Stimulated activated naive CD8-positive, alpha-beta T cell treated with anti-CD3 and anti-CD28 coated beads, Interleukin-15, Interleukin-2, amounts not matched to agents 100 U/mL and 50 U/mL, for 24 hours (primary cell): ENCODE data around the gene PRKCH.

Experiments
- ATAC-seq: fragments of 150-1000 bp; cut with Tn5 transposase; one replicate; pipeline ENCODE4 v1.10.0; 2021
- DNase-seq: peaks from one replicate; pipeline ENCODE4 v3.0.0; 2021

PRKCH gene

DNA sequence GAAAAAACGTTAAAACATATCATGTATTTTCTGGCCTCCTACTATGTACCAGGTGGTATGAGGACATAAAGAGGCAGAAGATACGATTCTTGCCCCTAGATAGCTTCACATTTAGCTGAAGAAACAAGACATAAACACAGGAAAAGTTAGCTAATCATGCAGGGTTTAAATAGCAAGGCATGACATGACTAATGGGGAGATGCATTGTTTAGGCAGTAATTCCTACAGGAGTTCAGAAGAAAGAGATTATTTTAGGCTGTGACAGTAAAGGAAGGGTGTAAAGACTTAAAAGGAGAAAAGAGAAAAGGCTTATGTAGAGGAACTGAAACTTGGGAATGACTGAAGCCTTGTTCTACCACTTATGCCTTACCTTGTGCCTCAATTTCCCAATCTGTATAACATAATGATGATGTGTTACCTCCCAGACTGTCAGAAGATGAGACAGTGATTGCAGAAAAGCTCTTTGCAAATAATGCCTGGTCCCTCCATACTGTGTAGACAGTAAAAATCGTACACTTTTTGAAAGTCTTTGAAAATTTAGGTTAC is 44.4 kb downstream of the PRKCH start:
- ATAC-seq: no peak
- DNase-seq: no peak

DNA sequence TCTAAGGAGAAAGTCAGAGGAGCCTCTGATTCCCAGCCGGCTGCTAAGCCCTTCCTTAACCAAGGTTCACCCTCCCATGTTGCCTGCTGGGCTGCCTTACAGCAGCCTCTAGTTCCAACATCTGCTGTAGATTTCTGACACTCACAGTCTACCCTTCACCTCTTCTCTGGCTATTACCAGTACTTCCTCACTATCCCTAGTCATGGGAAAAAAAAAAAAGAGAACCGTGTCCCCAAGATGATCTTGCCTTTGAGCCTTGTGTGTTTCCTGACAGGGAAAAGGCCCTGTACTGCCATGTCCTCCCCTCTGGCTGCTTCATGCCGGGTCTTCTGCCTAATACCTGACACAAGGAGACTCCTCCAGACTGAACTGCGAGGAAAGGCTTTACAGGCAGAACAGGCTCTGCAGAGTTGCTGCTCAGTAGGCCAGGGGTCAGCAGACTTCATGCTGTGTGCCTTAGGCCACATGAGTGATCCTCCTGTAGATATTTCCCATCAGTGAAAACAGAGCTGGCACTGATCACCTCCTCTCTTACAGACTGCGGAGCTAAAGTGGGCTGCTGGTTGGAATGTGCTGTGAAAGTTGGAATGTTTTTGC is 46.8 kb downstream of the PRKCH start:
- DNase-seq (no peak), ATAC-seq (no peak)

DNA sequence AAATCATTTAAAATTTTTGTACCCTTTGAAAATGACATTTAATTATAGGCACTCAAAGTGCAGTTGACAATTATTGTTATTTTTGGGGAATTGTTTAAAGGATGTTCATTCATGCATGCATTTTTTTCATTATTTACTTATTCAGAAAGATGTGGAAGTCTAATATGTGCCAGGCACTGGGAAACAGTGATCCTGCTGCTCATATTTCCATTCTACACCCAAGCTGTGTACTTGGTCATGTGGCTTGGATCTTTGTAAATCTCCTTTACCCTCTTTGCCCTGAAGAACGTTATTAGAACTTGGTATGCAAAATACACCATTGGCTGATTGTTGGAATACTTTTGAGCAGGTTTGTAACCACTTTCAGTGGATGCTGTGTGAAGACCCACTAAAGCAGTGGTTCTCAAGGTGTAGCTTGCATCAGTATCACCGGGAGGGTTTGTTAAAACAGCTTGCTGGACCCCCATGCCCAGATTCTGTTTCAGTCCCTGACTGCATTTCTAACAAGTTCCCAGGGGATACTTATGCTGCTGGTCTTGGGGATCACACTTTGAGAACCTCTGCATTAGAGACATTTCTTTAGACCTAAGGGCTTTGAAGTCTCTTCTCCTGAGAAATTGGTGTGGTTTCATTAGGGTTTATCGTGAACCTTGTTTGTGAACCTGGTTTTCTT is 47.5 kb downstream of the PRKCH start:
- DNase-seq (no peak), ATAC-seq (no peak)

DNA sequence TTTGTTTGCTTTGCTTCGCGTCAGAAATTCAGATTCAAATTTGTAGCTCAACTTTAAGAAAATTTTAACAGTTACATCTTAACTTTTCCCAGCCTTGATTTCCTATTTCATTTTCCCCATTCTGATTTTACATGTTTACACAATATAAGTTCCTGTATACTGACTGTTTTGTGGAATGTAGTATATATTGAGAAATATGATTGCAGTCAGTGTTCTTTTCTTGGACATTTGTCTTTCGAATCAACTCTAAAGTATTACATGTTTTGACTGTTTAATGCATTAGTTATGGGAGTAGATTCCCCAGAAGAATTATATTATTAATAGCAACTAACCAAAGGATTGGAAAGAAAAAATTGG is 48.1 kb downstream of the PRKCH start:
- DNase-seq: no peak
- ATAC-seq: no peak

DNA sequence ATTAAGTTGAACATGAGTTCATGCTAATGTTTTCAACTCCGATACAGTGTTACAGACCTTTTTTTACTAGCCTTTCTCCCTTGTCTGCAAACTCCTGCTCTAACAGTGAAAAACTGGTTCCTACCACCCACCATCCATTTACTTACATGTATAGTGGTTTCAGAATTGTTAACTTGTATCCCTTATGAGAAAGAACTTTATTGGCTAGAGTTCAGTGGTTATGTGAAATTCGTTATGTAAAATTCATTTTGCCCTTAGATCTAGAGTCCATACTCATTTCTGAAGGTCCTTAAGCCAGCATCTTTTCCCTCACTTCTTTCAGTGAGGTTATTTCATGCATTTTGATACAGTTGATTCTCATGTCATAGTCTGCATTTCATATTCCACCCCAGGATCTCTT is 51.0 kb downstream of the PRKCH start:
- DNase-seq: no peak
- ATAC-seq: no peak

DNA sequence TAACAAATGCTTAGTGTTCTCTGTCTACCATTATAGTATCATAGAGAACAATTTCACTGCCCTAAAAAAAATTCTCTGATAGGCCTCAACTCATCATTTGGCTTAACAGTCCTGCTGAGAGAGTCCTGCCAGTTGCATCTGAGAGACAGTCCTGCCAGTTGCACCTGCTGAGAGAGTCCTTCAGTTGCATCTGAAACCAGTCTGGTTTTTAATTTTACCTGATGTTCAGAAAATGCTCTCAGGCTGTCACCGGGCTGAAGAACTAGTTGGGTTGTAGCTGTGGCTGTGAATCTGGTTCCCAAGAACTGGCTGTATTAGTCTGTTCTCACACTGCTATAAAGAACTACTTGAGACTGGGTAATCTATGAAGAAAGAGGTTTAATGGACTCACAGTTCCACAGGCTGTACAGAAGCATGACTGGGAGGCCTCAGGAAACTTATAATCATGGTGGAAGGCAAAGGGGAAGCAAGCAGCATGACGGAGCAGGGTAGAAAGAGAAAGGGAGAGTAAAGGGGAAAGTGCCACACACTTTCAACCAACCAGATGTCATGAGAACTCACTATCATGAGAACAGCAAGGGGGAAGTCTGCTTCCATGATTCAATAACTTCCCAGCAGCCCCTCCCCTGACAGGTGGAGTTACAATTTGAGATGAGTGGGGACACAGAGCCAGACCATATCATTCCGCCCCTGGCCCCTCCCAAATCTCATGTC is 51.6 kb downstream of the PRKCH start:
- no peak for ATAC-seq

DNA sequence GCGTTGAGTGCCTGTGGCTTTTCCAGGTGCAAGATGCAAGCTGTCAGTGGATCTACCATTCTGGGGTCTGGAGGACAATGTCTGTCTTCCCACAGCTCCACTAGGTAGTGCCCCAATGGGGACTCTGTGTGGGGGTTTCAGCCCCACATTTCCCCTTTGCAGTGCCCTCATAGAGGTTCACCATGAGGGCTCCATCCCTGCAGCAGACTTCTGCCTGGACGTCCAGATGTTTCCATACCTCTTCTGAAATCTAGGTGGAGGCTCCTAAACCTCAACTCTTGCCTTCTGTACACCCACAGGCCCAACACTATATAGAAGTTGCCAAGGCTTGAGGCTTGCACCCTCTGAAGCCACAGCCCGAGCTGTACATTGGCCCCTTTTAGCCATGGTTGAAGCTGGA is 52.9 kb downstream of the PRKCH start:
- DNase-seq (no peak), ATAC-seq (no peak)

More for the DNA sequence above, 51.6 kb downstream of the PRKCH start:
- DNase-seq: no peak

DNA sequence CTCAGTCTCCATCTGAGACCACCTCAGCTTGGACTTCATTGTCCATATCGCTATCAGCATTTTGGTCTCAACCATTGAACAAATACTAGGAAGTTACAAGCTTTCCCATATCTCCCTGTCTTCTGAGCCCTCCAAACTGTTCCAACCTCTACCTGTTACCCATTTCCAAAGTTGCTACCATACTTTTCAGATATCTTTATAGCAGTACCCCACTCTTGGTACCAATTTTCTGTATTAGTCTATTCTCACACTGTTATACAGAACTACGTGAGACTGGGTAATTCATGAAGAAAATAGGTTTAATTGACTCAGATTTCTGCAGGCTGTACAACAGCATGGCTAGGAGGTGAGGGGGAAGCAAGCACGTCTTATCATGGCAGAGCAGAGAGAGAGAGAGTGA is 53.8 kb downstream of the PRKCH start:
- DNase-seq: no peak
- ATAC-seq: no peak

DNA sequence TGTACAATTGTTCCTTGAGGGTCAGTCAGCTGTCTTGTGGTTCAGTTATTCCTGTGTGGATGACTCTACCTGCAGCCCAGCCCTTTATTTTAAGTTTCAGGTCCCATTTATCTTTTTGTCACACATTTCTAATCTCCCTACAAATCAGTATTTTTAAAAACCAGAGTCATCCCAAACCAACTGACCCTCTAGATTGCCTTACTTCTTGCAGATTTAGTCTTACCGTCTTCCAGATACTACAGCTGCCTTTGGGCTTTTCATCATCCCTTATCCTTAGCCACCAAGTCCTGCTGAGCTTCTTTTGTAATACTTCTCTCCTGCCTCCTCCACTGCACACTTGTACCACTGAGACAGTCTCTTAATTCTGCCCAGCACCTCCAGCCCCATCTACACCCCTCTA is 54.9 kb downstream of the PRKCH start:
- DNase-seq (no peak), ATAC-seq (no peak)

DNA sequence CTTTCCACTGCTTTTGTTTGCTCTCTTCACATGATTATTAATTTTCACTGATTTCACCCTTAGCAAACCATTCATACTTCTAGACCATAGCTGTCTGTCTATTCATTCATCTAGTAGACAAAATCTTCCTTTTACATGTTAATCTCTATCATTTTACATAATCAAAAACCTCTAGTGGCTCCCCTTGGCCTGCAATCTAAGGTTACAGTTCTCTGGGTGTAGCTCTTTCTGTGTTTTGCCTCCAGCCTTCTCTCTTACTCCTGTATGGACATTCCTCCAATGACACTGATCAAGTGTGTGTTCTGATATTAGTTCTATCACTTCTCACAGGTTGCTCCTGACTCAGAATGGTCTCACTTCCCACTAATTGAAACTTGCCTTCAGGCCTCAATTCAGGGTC is 56.4 kb downstream of the PRKCH start:
- no peak for DNase-seq
- ATAC-seq: no peak

DNA sequence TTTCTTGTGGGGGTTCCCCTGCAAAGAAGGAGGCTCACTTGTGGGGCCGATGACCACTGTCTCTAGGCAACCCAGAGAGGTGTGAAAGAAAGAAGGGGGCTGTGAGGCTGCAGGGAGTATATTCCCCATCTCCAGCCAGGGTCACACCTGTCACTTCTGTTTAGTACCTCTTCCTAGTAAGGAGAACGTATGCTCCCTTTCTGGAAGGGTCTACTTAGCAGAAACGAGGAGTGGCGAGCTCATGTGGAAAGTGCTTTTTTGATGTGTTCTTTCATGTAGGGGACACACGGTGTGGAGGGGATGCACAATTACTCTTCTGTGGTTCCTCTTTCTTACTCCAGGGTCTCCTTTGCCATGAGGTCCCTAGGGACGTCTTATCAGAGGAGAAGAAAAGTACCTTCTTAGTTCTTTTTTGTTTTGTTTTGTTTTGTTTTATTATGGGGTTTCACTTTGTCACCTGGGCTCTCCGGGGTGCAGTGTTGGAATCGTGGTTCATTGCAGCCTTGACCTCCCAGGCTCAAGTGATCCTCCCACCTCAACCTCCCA is 58.3 kb downstream of the PRKCH start:
- DNase-seq: peak; percentile 48
- ATAC-seq: peak; percentile 60

DNA sequence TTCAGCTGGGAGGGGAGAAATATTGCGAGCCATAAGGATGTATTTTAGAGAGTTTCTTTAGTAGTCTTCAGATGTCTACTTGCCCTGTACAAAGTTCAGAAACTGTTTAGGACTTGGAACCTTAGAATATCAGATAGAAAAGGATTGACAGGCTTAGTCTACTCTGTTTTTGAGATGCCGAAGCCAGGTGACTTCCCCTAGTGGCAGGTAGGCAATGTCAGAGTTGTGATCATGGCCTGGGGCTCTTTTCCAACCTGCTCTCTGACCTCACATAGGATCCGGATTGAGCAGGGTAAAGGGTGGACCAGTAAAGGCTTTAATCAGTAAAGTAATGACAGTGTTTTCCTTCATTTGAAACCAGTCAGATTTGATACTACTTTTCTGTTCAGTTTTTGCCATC is 59.6 kb downstream of the PRKCH start:
- ATAC-seq: no peak

DNA sequence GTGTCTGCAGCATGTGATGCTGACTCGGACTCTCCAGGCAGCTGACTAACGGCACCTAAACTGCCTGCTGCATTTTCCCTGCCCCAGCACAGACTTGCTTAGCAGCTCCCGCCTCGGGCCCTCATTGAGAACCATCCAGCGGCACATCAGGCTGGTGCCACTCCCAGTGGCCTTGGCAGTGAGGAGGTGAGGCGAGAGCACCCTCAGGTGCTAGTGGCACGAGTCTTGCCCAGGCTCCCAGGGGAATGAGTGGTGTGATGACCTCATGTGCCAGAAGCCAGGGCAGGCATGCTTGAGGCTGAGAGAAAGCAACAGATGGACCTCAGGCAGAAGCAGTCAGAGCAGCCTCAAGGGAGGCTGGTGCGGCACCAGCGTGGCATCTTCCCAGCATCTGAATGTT is 60.2 kb downstream of the PRKCH start:
- DNase-seq: no peak
- peak; percentile 21 for ATAC-seq

More for the DNA sequence above, 59.6 kb downstream of the PRKCH start:
- DNase-seq: no peak

DNA sequence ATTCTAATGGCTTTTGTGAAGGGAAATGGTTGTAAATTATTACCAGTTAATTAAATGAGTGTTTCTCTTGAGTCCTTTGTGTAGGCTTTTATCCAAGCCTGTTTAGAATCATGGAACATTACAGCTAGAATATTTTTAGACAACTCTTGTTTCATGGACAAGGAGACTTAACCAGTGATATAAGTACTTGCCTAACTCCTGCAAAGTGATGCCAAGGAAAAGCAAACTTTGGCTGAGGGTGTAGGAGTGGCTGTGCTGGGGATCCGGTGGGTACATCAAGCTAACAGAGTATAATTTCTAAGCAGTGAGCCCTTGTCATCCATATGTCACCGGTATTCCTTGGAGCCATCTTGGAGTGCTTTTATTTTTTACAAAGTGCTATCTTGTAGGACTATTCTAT is 61.5 kb downstream of the PRKCH start:
- DNase-seq (no peak), ATAC-seq (no peak)

DNA sequence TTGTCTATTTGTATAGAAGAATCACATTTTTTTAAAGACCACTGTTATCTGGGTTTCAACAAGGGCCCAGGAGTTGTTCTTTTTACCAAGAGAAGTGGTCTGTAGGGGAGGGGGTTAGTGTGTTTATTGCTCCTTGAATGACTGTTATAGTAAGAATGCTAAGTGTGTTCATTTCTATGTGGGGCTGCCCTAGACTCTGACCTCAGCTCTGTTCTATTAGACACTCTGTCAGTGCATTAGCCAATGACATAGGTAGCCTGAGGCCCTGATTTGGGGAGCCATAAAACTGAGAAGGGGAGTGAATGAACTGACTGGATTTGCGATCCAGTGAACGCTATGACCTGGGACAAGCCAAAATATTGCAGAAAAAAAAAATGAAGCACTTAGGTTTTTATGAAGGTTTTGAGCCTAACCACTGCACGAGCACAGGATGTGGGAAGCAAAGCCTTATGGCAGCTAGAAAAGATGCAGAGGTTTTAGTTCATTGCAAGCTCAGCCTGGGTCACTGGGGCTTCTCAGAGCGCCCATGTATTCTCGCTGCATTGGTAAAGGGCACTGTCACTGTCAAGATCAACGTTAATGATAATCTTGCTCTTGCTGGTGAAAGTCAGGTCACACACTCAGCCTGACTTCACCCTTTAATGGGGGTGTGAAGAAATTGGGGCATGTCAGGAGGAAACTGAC is 63.8 kb downstream of the PRKCH start:
- ATAC-seq: peak; percentile 44
- DNase-seq: peak; percentile 48

DNA sequence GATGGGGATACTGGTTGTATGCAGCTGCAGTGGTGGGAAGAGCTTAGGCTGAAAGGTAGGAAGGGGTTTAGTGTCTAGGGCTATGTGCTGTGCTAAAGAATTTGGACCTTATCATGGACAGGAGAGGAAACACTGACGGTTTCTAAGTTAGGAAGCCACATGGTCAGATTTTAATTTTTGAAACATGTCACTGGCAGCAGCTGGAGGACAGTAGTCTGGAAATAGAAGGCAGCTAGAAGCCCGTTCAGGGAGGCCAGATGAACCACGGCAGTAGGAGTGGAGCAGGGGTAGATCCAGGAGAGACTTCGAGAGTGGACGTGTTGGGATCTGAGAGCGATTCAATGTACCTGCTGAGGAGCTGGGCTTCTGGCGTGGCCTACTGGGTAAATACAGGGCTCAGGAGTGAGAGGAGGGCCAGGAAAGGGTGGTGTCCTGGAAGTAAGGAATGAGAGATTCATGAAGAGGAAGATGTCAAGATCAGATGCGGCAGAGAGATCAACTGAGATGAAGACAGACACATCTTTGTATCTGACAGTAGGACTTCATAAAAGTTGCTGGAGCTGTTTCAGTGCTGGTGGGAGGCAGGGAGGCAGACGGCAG is 64.9 kb downstream of the PRKCH start:
- DNase-seq (no peak), ATAC-seq (no peak)

DNA sequence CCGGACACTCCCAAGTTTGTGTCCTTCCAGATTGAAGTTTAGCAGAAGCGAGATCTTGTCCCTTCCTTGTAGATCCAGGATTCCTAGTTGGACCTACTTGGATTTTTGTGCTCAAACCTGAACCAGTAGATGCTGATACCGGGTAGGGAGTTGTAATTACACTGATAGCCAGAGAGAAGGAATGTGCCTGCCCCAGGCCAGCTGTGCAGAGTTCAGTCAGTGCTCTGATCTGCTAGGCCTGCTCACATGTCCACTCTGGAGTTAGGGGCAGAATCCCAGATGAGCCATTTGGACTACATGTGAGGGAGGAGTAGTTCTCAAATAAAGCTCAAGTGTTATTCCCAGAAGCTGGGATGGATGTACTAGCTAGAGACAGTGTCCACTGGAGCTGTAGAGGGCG is 65.7 kb downstream of the PRKCH start:
- ATAC-seq: no peak
- DNase-seq: no peak

DNA sequence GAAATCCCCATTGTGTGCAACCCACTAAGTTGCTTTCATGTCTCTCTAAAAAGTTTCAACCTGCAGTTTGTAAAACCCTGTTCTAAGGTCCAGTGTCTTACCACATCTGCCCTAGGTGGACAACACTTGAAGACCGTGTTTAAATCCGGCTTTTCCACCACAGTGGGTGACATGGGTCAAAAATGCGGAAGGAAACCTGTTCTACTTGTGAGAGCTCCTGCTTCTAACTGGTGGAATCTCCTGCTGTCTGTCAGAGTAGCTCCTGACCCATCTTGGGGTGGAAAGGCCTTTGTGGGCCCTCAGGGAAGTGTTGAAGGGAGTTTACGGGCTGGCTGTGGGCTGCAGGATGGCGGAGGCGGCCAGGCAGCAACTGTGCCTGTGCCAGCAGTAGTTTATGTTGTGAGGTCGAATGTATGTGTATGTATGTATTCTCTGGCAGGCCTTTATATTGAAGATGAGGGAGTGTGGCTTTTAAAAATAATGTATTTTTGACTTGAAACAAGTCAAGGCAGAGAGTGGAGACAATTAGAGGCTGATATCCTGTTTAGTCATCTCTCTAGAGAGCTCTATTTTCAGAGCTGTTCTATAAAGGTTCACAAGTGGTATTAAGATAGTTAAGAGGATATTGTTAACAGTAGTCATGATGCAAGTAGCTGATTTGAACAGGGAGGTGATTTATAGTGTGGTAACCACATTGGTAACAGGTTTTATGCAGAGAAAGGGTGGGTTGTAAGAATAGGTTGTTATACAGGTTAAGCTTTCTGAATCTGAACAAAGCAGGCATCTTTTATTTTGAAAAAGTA is 67.0 kb downstream of the PRKCH start:
- DNase-seq (peak; percentile 55), ATAC-seq (peak; percentile 81)

DNA sequence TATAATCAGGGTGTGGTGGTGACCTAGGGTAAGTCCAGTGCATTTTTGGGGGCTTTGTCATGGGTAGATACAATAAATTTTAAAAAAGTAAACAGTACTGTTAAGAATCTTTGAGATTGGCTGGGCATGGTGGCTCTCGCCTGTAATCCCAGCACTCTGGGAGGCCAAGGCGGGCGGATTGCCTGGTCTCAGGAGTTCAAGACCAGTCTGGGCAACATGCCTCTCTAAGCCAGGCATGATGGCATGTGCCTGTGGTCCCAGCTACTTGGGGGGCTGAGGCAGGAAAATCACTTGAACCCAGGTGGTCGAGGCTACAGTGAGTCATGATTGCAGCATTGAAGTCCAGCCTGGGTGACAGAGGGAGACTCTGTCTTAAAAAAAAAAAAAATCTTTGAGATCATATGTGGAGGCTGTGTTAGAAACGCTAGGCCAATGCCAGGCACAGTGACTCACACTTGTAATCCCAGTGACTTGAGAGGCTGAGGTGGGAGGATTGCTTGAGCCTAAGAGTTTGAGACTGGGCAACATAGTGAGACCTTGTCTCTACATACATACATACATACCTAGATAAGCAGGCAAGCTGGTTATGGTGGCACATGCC is 67.7 kb downstream of the PRKCH start:
- DNase-seq: peak; percentile 43
- peak; percentile 45 for ATAC-seq

DNA sequence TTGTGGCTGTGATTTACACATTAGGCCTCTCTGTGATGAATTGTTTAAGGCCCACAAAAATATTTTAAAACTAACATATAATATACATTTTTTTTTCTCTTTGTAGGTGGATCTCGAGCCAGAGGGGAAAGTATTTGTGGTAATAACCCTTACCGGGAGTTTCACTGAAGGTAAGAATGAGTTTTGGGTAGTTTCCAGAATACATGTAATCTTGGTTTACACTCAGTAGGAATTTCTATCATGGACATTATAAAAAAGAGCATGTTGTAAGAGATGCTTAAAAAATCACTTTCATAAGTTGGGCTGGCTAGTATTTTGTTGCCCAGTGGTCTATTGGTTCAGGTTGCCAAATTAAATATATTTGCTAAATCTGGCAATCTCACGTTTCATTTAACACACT is 69.7 kb downstream of the PRKCH start:
- DNase-seq: no peak
- no peak for ATAC-seq

DNA sequence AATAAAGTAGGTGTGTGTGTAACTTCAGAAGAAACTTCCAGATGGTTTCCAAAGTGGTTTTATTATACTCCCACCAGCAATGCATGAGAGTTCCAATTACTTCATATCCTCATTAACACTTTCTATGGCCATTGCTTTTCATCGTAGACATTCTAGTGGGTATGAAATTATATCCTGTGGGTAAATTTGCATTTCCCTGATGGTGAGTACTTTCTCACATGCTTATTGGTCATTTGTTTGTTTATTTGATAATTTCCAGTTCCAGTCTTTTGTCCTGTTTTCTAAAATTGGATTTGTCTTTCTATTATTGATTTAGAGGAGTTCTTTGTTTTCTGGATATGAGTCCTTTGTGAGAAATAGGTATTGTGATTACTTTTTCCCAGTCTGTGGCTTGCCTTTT is 70.9 kb downstream of the PRKCH start:
- ATAC-seq (no peak), DNase-seq (no peak)
